K562 (cell line): ENCODE data around the gene AP3S2. TPM values are rescaled to one million over a fixed set of nuclear protein-coding genes. Genes with fewer than 3 reads are reported as not detected.

Experiments
- ATAC-seq: fragments of 200-7000 bp; cut with Tn5 transposase; 3 replicates; pipeline ENCODE4 v1.9.1; 2020; ENCODE audit warnings: moderate library complexity
- BruUV-seq: library from RNA; stranded (reverse); fragments of 400-500 nt; replicated peaks from 2 replicates; lab custom pipeline; 2021; lab: Mats Ljungman, UMichigan
- CTCF ChIA-PET: fragments of 300-600 bp; formaldehyde crosslinking; extraction: SDS; loops from one replicate; lab custom pipeline; 2021; ENCODE audit warnings: low intra/inter-chr PET ratio; lab: Yijun Ruan, JAX
- POLR2A ChIA-PET: fragments of 300-600, 350-650 bp; sonication (Branson Sonifier 250); formaldehyde crosslinking; extraction: SDS; loops from one replicate; lab custom pipeline; 2021; ENCODE audit warnings: antibody characterized with exemption, inconsistent platforms; lab: Yijun Ruan, JAX
- DNase-seq, 4 experiments: peaks; one replicate each; pipeline versions ENCODE4 v3.0.0 to v3.0.0-alpha.2; 2011 to 2018; ENCODE audit warnings: low spot score in 3 of 4, mixed read lengths in 3 of 4; ENCODE audit errors: extremely low read depth in 1 of 4
- FAIRE-seq: peaks from 2 replicates; lab custom pipeline; 2011; peaks lifted over from hg19 to GRCh38; lab: Jason Lieb, UNC
- H2AFZ ChIP-seq: 2 replicates; pipeline ENCODE4 v1.6.0; 2011; ENCODE audit warnings: low read depth, low read length, control low read depth, inconsistent platforms
- H3K27ac ChIP-seq: fragments of 200-600 bp; 3 replicates; pipeline ENCODE4 v1.8.0; 2011; ENCODE audit warnings: low read depth, mild to moderate bottlenecking, control low read depth, inconsistent platforms, low read length, moderate library complexity, mixed read lengths; ENCODE audit errors: extremely low read depth
- H3K27me3 ChIP-seq, 2 experiments: fragments of 300-600 bp in 1 of 2; 2 replicates in 1 of 2; 3 replicates in 1 of 2; pipeline versions ENCODE4 v1.6.0 to v1.8.0; 2011; ENCODE audit warnings: inconsistent platforms in 2 of 2, low read length in 2 of 2, mild to moderate bottlenecking in 1 of 2, mixed read lengths in 1 of 2, moderate library complexity in 1 of 2; ENCODE audit not compliant: control insufficient read depth in 2 of 2, insufficient read depth in 2 of 2
- H3K36me3 ChIP-seq: fragments of 300-600 bp; 3 replicates; pipeline ENCODE4 v1.8.0; 2011; ENCODE audit warnings: mild to moderate bottlenecking, low read length, inconsistent platforms; ENCODE audit not compliant: control insufficient read depth, insufficient read depth
- H3K4me1 ChIP-seq, 2 experiments: fragments of 200-600 bp in 1 of 2; replicated peaks in 1 of 2; 2 replicates in 1 of 2; 3 replicates in 1 of 2; pipeline versions ENCODE4 v1.5.1 to v1.8.0; 2011; ENCODE audit warnings: inconsistent platforms in 2 of 2, low read length in 2 of 2, mild to moderate bottlenecking in 1 of 2, mixed read lengths in 1 of 2, moderate library complexity in 1 of 2; ENCODE audit not compliant: control insufficient read depth in 2 of 2, insufficient read depth in 2 of 2
- H3K4me2 ChIP-seq: 2 replicates; pipeline ENCODE4 v1.6.1; 2011; ENCODE audit warnings: low read length, control low read depth, inconsistent platforms, mixed read lengths; ENCODE audit not compliant: insufficient read depth
- H3K4me3 ChIP-seq: fragments of 200-600 bp; sonication (generic), shearing (Covaris generic); 2 replicates; pipeline ENCODE4 v1.5.1; 2016; ENCODE audit warnings: control low read depth, inconsistent platforms
- H3K79me2 ChIP-seq: fragments of 200-600 bp; 3 replicates; pipeline ENCODE4 v1.8.0; 2011; ENCODE audit warnings: low read length, inconsistent platforms; ENCODE audit not compliant: control insufficient read depth, insufficient read depth
- H3K9ac ChIP-seq, 2 experiments: 2 replicates each; pipeline versions ENCODE4 v1.6.0 to v1.6.1; 2011; ENCODE audit warnings: low read depth in 2 of 2, low read length in 2 of 2, control low read depth in 1 of 2, inconsistent platforms in 1 of 2, mild to moderate bottlenecking in 1 of 2, mixed read lengths in 1 of 2; ENCODE audit not compliant: insufficient read depth in 1 of 2
- H3K9me1 ChIP-seq: one replicate; pipeline ENCODE4 v1.6.0; 2011; ENCODE audit warnings: inconsistent platforms, mild to moderate bottlenecking, low read length, moderate library complexity; ENCODE audit not compliant: control insufficient read depth, insufficient read depth
- H3K9me3 ChIP-seq: replicated peaks from 2 replicates; pipeline ENCODE4 v1.5.1; 2011; ENCODE audit warnings: low read depth, low read length, inconsistent platforms; ENCODE audit not compliant: control insufficient read depth, insufficient read depth
- H4K20me1 ChIP-seq: replicated peaks from 2 replicates; pipeline ENCODE4 v1.6.1; 2011; ENCODE audit warnings: low read length, inconsistent platforms, mixed read lengths; ENCODE audit not compliant: control insufficient read depth, insufficient read depth
- BRF1 ChIP-seq: IDR thresholded peaks from 3 replicates; pipeline ENCODE4 v1.6.1; 2011; ENCODE audit warnings: borderline replicate concordance, mild to moderate bottlenecking; ENCODE audit not compliant: insufficient read length; ENCODE audit errors: extremely low read depth
- FOXA3 ChIP-seq, 2 experiments: fragments of 450-650 bp in 1 of 2; sonication (generic) in 1 of 2; formaldehyde crosslinking; IDR thresholded peaks in 1 of 2; conservative IDR thresholded peaks in 1 of 2; 2 replicates each; pipeline versions ENCODE4 v1.4.0 to v1.8.0; 2020 to 2022; ENCODE audit warnings: mild to moderate bottlenecking in 2 of 2, missing genetic modification reagents in 1 of 2
- HDAC3 ChIP-seq: fragments of 450-650 bp; IDR thresholded peaks from 2 replicates; pipeline ENCODE4 v1.6.1; 2018; ENCODE audit warnings: borderline replicate concordance, mild to moderate bottlenecking, moderate library complexity; ENCODE audit not compliant: partially characterized antibody
- KDM1A ChIP-seq, 2 experiments: fragments of 450-650 bp; IDR thresholded peaks; 2 replicates each; pipeline ENCODE4 v1.6.1; 2016; ENCODE audit warnings: mild to moderate bottlenecking in 2 of 2
- MCM3 ChIP-seq: fragments of 450-650 bp; IDR thresholded peaks from 2 replicates; pipeline ENCODE4 v1.6.1; 2016
- STAT5B ChIP-seq: fragments of 250-450 bp; sonication (Bioruptor Pico); IDR thresholded peaks from 2 replicates; pipeline ENCODE4 v1.8.0; 2021; ENCODE audit warnings: mild to moderate bottlenecking, inconsistent platforms
- TBL1XR1 ChIP-seq, 2 experiments: IDR thresholded peaks; 2 replicates each; pipeline ENCODE4 v1.6.1; 2012; ENCODE audit warnings: improper control_type of control experiment in 2 of 2, low read length in 2 of 2, mild to moderate bottlenecking in 1 of 2
- TCF7L2 ChIP-seq: fragments of 150-350 bp; IDR thresholded peaks from 2 replicates; pipeline ENCODE4 v1.6.1; 2016; ENCODE audit warnings: low read depth, mild to moderate bottlenecking, low read length, moderate library complexity
- THRAP3 ChIP-seq: fragments of 450-650 bp; IDR thresholded peaks from 2 replicates; pipeline ENCODE4 v1.6.1; 2016; ENCODE audit warnings: mild to moderate bottlenecking, inconsistent platforms, borderline replicate concordance
- YBX1 ChIP-seq: fragments of 450-650 bp; IDR thresholded peaks from 2 replicates; pipeline ENCODE4 v1.7.1; 2016; ENCODE audit warnings: mild to moderate bottlenecking
- ZNF507 ChIP-seq: conservative IDR thresholded peaks from 2 replicates; pipeline ENCODE4 v1.6.1; 2017; ENCODE audit warnings: missing genetic modification characterization, missing compliant biosample characterization
- in situ Hi-C: fragments of 300-500 bp; cut with MboI; formaldehyde crosslinking; loops from 4 replicates; pipeline ENCODE4 v1.15.0; 2018; ENCODE audit warnings: inconsistent platforms, mixed read lengths
- intact Hi-C: fragments of 100-400 bp; cut with micrococcal nuclease; formaldehyde crosslinking; loops from 2 replicates; pipeline ENCODE4 v1.14.2; 2022
- polyA plus RNA-seq, 8 experiments: library from polyadenylated mRNA; depleted of rRNA in 4 of 8; stranded (reverse) in 5 of 8; unstranded in 3 of 8; fragments of >200 nt; fragmentation: Nextera tagmentation in 2 of 8; fragmentation: Illumina TruSeq in 1 of 8; extraction: Ambion mirVana in 2 of 8; extraction: Trizol in 1 of 8; gene quantifications; 2 replicates each; pipeline versions ENCODE4 v1.2.1 to v1.2.3, GENCODE V29; 2011 to 2014; ENCODE audit warnings: inconsistent platforms in 1 of 8, missing spikeins in 1 of 8
- total RNA-seq, 7 experiments: library from RNA; depleted of rRNA in 6 of 7; stranded (reverse); fragments of >200 nt in 6 of 7; fragmentation: Illumina TruSeq in 2 of 7; extraction: Trizol in 2 of 7; gene quantifications; 2 replicates each; pipeline versions ENCODE4 v1.2.1 to v1.2.3, GENCODE V29; 2011 to 2021; ENCODE audit warnings: low replicate concordance in 1 of 7
- TF ChIP-seq, protein P1 (sequence below): sonication (generic); formaldehyde crosslinking; IDR thresholded peaks from 2 replicates; pipeline ENCODE4 v1.8.0; 2022; ENCODE audit warnings: mild to moderate bottlenecking, low read depth, missing genetic modification reagents
- TF ChIP-seq, protein P2 (sequence below): fragments of 250-450 bp; sonication (Bioruptor Pico); IDR thresholded peaks from 2 replicates; pipeline ENCODE4 v1.4.0; 2020; ENCODE audit warnings: borderline replicate concordance
- TF ChIP-seq, protein P3 (sequence below): fragments of 250-450 bp; sonication (Bioruptor Pico); IDR thresholded peaks from 2 replicates; pipeline ENCODE4 v1.9.0; 2021; ENCODE audit warnings: mild to moderate bottlenecking
- TF ChIP-seq, protein P4 (sequence below): IDR thresholded peaks from 2 replicates; pipeline ENCODE4 v1.6.1; 2011; ENCODE audit not compliant: insufficient read length; ENCODE audit errors: extremely low read depth
- TF ChIP-seq, protein P5 (sequence below): sonication (generic); formaldehyde crosslinking; IDR thresholded peaks from 2 replicates; pipeline ENCODE4 v1.9.0; 2022; ENCODE audit warnings: mild to moderate bottlenecking, missing genetic modification reagents

The AP3S2 gene
- total and polyA plus RNA-seq, 9 of the 15 experiments (the other 6 are each of a cell fraction or from before 2014, with no cell fraction given), result 16.4 to 54.1 (median 37.4) TPM

DNA sequence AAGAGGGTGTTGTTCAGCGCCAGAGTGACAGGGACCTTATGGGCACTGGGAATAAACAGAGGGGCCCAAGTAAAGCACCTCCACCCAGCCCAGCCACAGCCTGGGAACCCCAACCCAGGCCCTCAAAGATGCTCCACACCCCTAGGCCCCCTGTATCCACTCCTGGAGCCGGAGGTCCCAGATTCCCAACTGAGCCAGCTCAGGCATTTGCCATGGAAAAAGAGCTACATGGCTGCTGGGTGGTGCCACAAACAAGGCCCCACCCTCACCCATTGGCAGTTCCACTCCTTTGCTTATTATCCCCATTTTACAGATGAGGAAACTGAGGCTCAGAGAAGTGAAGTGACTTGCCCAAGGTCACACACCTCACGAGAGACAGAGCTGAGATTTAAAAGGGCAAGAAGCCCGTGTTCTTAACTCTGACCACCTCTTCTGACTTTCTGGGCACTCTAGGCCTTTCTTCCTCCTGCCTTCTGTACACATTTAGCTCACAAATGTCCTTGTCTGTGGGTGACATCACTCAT lies 96.1 kb downstream of the AP3S2 start (continued):
- TF ChIP-seq KDM1A (IDR thresholded peaks at IDR 0.05) (0 out of 4 replicates have a peak, but pooled peaks of 1 of the 2 experiments have one; percentile 33), FOXA3 (CRISPR knock-in tag; conservative IDR thresholded peaks at IDR 0.05 in 1 of 2, IDR thresholded peaks at IDR 0.05 in 1 of 2) (no peak)

DNA sequence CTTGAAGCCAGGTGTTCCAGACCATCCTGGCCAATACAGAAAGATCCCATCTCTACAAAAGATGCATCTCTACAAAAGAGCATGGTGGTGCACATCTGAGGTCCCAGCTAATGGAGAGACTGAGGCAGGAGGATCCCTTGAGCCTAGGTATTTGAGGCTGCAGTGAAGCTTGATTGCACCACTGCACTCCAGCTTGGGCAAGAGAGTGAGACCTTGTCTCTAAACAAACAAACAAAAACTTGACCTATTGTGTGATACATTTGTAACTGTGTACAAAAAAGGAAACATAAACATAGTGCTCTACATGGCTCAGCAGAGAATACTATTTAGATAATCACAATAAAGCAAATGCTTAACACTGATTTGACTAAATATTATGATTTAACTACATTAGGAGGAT lies 97.8 kb downstream of the AP3S2 start:
- no peak overlapping the region for H3K9ac ChIP-seq
- H3K27ac ChIP-seq, result no peak overlapping the region
- no peaks in the 10 kb centered on the region for H3K9me3 ChIP-seq
- ChIA-PET POLR2A (interaction anchor here (1.1 kb wide), 2 partner anchors 7 to 35 kb away, joined by 3 to 4 read pairs; no protein-coding TSS in a partner anchor), CTCF (no interaction called here)
- TF ChIP-seq TCF7L2 (no peak), STAT5B (CRISPR knock-in tag) (no peak), TBL1XR1 (IDR thresholded peaks at IDR 0.05; ENCODE audit: low read length in 2 of 2) (no peak), ZNF507 (no peak), HDAC3 (no peak), MCM3 (no peak), BRF1 (no peak), THRAP3 (no peak), YBX1 (no peak)
- TF ChIP-seq, protein P1, sequence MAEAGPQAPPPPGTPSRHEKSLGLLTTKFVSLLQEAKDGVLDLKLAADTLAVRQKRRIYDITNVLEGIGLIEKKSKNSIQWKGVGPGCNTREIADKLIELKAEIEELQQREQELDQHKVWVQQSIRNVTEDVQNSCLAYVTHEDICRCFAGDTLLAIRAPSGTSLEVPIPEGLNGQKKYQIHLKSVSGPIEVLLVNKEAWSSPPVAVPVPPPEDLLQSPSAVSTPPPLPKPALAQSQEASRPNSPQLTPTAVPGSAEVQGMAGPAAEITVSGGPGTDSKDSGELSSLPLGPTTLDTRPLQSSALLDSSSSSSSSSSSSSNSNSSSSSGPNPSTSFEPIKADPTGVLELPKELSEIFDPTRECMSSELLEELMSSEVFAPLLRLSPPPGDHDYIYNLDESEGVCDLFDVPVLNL, result no peak
- TF ChIP-seq, protein P2, sequence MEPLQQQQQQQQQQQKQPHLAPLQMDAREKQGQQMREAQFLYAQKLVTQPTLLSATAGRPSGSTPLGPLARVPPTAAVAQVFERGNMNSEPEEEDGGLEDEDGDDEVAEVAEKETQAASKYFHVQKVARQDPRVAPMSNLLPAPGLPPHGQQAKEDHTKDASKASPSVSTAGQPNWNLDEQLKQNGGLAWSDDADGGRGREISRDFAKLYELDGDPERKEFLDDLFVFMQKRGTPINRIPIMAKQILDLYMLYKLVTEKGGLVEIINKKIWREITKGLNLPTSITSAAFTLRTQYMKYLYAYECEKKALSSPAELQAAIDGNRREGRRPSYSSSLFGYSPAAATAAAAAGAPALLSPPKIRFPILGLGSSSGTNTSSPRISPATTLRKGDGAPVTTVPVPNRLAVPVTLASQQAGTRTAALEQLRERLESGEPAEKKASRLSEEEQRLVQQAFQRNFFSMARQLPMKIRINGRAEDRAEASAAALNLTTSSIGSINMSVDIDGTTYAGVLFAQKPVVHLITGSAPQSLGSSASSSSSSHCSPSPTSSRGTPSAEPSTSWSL (CRISPR knock-in tag), result no peak
- TF ChIP-seq, protein P3, sequence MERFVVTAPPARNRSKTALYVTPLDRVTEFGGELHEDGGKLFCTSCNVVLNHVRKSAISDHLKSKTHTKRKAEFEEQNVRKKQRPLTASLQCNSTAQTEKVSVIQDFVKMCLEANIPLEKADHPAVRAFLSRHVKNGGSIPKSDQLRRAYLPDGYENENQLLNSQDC (CRISPR knock-in tag), result no peak
- TF ChIP-seq, protein P4, sequence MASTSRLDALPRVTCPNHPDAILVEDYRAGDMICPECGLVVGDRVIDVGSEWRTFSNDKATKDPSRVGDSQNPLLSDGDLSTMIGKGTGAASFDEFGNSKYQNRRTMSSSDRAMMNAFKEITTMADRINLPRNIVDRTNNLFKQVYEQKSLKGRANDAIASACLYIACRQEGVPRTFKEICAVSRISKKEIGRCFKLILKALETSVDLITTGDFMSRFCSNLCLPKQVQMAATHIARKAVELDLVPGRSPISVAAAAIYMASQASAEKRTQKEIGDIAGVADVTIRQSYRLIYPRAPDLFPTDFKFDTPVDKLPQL, result no peak
- TF ChIP-seq, protein P5, sequence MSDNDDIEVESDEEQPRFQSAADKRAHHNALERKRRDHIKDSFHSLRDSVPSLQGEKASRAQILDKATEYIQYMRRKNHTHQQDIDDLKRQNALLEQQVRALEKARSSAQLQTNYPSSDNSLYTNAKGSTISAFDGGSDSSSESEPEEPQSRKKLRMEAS (CRISPR knock-in tag), result no peak
- DNase-seq (no peak), ATAC-seq (no peak), FAIRE-seq (no peak)
- BruUV-seq, result no TSS peak
- no peaks in the 10 kb centered on the region for H3K9me1 ChIP-seq
- no peak overlapping the region for H3K4me3 ChIP-seq
- H2AFZ ChIP-seq, result no peak overlapping the region
- no peaks in the 10 kb centered on the region for H4K20me1 ChIP-seq
- H3K79me2 ChIP-seq, result no peaks in the 10 kb centered on the region
- H3K4me2 ChIP-seq, result no peak overlapping the region
- in situ Hi-C loops (no loop called here), intact Hi-C loops (no loop called here)
- H3K36me3 ChIP-seq, result no peaks in the 10 kb centered on the region
- peaks cover 0 to 7% of the 10 kb centered on the region in 2 experiments; a peak in 1 of 5 replicates for H3K27me3 ChIP-seq
- peaks cover 0 to 3% of the 10 kb centered on the region in 2 experiments; a peak in 1 of 5 replicates for H3K4me1 ChIP-seq
